Liver (tissue), 9 donors: ENCODE data around the gene CCDC32. TPM values are rescaled to one million over a fixed set of nuclear protein-coding genes. Genes with fewer than 3 reads are reported as not detected.

Source experiments
- DNase-seq: peaks from one replicate; pipeline ENCODE4 v3.0.0-alpha.2; 2017; ENCODE audit warnings: low spot score
- H3K27ac ChIP-seq, 2 donors: one replicate each; pipeline ENCODE4 v1.7.0; 2013; ENCODE audit warnings: inconsistent platforms in 2 of 2, low read length in 2 of 2, control low read depth in 1 of 2, low read depth in 1 of 2, mild to moderate bottlenecking in 1 of 2
- H3K27me3 ChIP-seq, 4 donors: one replicate each; pipeline versions ENCODE4 v1.6.1 to v1.7.0; 2013; ENCODE audit warnings: low read length in 3 of 4, inconsistent platforms in 1 of 4, mild to moderate bottlenecking in 1 of 4, moderate library complexity in 1 of 4; ENCODE audit not compliant: control insufficient read depth in 4 of 4, insufficient read depth in 4 of 4
- H3K36me3 ChIP-seq, 4 donors: one replicate each; pipeline versions ENCODE4 v1.6.1 to v1.7.0; 2013; ENCODE audit warnings: low read length in 3 of 4, mild to moderate bottlenecking in 3 of 4, low read depth in 1 of 4, moderate library complexity in 1 of 4; ENCODE audit not compliant: control insufficient read depth in 4 of 4, insufficient read depth in 3 of 4
- H3K4me1 ChIP-seq, 4 donors: one replicate each; pipeline versions ENCODE4 v1.6.1 to v1.7.0; 2013; ENCODE audit warnings: low read length in 3 of 4, mild to moderate bottlenecking in 3 of 4, moderate library complexity in 1 of 4; ENCODE audit not compliant: control insufficient read depth in 4 of 4, insufficient read depth in 4 of 4
- H3K4me3 ChIP-seq, 3 donors: one replicate each; pipeline versions ENCODE4 v1.6.1 to v1.7.0; 2013; ENCODE audit warnings: low read length in 3 of 3, control low read depth in 1 of 3, low read depth in 1 of 3, mild to moderate bottlenecking in 1 of 3
- H3K9ac ChIP-seq, 2 donors: one replicate each; pipeline ENCODE4 v1.7.0; 2013; ENCODE audit warnings: low read length in 2 of 2, mild to moderate bottlenecking in 2 of 2, moderate library complexity in 2 of 2, control low read depth in 1 of 2, low read depth in 1 of 2
- H3K9me3 ChIP-seq, 4 donors: one replicate each; pipeline versions ENCODE4 v1.6.1 to v1.7.0; 2013; ENCODE audit warnings: low read length in 3 of 4; ENCODE audit not compliant: control insufficient read depth in 4 of 4
- EGR1 ChIP-seq, 2 donors: IDR thresholded peaks; 2 replicates each; pipeline ENCODE4 v1.6.1; 2016 to 2018; ENCODE audit warnings: antibody characterized with exemption in 2 of 2, low read depth in 2 of 2
- FOXA2 ChIP-seq: IDR thresholded peaks from 2 replicates; pipeline ENCODE4 v1.6.1; 2016; ENCODE audit warnings: antibody characterized with exemption
- GABPA ChIP-seq, 2 donors: IDR thresholded peaks in 1 of 2; conservative IDR thresholded peaks in 1 of 2; 2 replicates each; pipeline ENCODE4 v1.6.1; 2016; ENCODE audit warnings: antibody characterized with exemption in 2 of 2, mild to moderate bottlenecking in 1 of 2, moderate library complexity in 1 of 2
- HNF4A ChIP-seq, 2 donors: conservative IDR thresholded peaks; 2 replicates each; pipeline ENCODE4 v1.6.1; 2016; ENCODE audit warnings: antibody characterized with exemption in 2 of 2, mild to moderate bottlenecking in 2 of 2
- HNF4G ChIP-seq: IDR thresholded peaks from 2 replicates; pipeline ENCODE4 v1.6.1; 2016; ENCODE audit warnings: antibody characterized with exemption
- JUND ChIP-seq, 2 donors: IDR thresholded peaks; 2 replicates each; pipeline ENCODE4 v1.6.1; 2016; ENCODE audit warnings: antibody characterized with exemption in 2 of 2
- SP1 ChIP-seq: IDR thresholded peaks from 2 replicates; pipeline ENCODE4 v1.6.1; 2018; ENCODE audit warnings: antibody characterized with exemption, mild to moderate bottlenecking
- TAF1 ChIP-seq: conservative IDR thresholded peaks from 2 replicates; pipeline ENCODE4 v1.6.1; 2016; ENCODE audit warnings: antibody characterized with exemption, mild to moderate bottlenecking
- YY1 ChIP-seq: IDR thresholded peaks from 2 replicates; pipeline ENCODE4 v1.6.1; 2016; ENCODE audit warnings: antibody characterized with exemption, mild to moderate bottlenecking
- WGBS: extraction: QIAGEN DNeasy Blood & Tissue Kit; methylation state at CpG from one replicate; pipeline ENCODE4 v1.1.7; 2013; 5-methylcytosine and 5-hydroxymethylcytosine counted together
- polyA plus RNA-seq, 2 donors: library from polyadenylated mRNA; stranded (reverse) in 1 of 2; unstranded in 1 of 2; fragments of 200-250 nt in 1 of 2; fragments of >200 nt in 1 of 2; fragmentation: Nextera tagmentation in 1 of 2; extraction: Ambion mirVana in 1 of 2; gene quantifications; one replicate each; pipeline versions ENCODE4 v1.2.1 to v1.2.3, GENCODE V29; 2013 to 2015
- total RNA-seq, 2 donors: library from RNA; depleted of rRNA; stranded (reverse); fragments of >200 nt; gene quantifications; one replicate each; pipeline ENCODE4 v1.2.3, GENCODE V29; 2014
- TF ChIP-seq, protein P1 (sequence below): IDR thresholded peaks from 2 replicates; pipeline ENCODE4 v1.6.1; 2016; ENCODE audit warnings: antibody characterized with exemption
- TF ChIP-seq, protein P2 (sequence below): IDR thresholded peaks from 2 replicates; pipeline ENCODE4 v1.6.1; 2016; ENCODE audit warnings: antibody characterized with exemption
- TF ChIP-seq, protein P3 (sequence below): IDR thresholded peaks from 2 replicates; pipeline ENCODE4 v1.6.1; 2016; ENCODE audit warnings: antibody characterized with exemption
- TF ChIP-seq, protein P4 (sequence below): IDR thresholded peaks from 2 replicates; pipeline ENCODE4 v1.6.1; 2016; ENCODE audit warnings: antibody characterized with exemption, mild to moderate bottlenecking
- TF ChIP-seq, protein P5 (sequence below): fragments of 150-350 bp; IDR thresholded peaks from 2 replicates; pipeline ENCODE4 v1.5.1; 2017; ENCODE audit warnings: improper control_type of control experiment, low read depth, low read length; ENCODE audit not compliant: missing input control
- donor health status: healthy.
- donor health status: healthy.
- donor health status: healthy.
- donor health status: healthy.
- donor health status: healthy.

CCDC32 gene
- total and polyA plus RNA-seq, 4 donors = 7.9 to 13.5 (median 8.9) TPM

DNA sequence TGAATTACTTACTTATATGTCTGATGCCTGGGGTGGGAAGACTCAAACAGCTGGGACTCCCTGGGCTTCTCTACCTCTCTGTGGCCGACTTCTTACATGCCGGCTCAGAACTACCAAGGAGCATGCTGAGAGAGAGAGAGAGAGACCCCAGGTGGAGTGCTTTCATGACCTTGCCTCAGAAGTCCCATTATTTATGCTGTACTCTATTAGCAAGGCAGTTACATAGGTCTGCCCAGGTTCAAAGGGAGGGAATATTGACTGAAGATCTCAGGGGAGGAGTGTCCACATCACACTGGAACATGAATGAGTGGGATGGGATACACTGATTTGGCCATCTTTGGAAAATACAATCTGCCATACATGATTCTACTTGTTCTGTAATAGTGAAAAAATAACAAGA, 16.2 kb downstream of the CCDC32 start:
- Histone ChIP-seq H3K9ac (no peak overlapping the region), H3K9me3 (no peaks in the 10 kb centered on the region), H3K4me1 (peaks cover 0 to 13% (median 10%) of the 10 kb centered on the region in 4 donors), H3K27me3 (no peaks in the 10 kb centered on the region), H3K27ac (no peak overlapping the region), H3K36me3 (peaks cover 0 to 16% (median 6%) of the 10 kb centered on the region in 4 donors), H3K4me3 (no peak overlapping the region)
- no peak for DNase-seq
- TF ChIP-seq TAF1 = no peak
- no peak for TF ChIP-seq EGR1 (IDR thresholded peaks at IDR 0.05; ENCODE audit: low read depth in 2 of 2)
- no peak for TF ChIP-seq FOXA2
- no peak for TF ChIP-seq SP1
- TF ChIP-seq HNF4A (conservative IDR thresholded peaks at IDR 0.05) = no peak
- TF ChIP-seq JUND (IDR thresholded peaks at IDR 0.05) = no peak
- TF ChIP-seq, protein P1, sequence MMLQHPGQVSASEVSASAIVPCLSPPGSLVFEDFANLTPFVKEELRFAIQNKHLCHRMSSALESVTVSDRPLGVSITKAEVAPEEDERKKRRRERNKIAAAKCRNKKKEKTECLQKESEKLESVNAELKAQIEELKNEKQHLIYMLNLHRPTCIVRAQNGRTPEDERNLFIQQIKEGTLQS = no peak
- TF ChIP-seq, protein P2, sequence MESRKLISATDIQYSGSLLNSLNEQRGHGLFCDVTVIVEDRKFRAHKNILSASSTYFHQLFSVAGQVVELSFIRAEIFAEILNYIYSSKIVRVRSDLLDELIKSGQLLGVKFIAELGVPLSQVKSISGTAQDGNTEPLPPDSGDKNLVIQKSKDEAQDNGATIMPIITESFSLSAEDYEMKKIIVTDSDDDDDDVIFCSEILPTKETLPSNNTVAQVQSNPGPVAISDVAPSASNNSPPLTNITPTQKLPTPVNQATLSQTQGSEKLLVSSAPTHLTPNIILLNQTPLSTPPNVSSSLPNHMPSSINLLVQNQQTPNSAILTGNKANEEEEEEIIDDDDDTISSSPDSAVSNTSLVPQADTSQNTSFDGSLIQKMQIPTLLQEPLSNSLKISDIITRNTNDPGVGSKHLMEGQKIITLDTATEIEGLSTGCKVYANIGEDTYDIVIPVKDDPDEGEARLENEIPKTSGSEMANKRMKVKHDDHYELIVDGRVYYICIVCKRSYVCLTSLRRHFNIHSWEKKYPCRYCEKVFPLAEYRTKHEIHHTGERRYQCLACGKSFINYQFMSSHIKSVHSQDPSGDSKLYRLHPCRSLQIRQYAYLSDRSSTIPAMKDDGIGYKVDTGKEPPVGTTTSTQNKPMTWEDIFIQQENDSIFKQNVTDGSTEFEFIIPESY = no peak
- 99% methylated on average over 2 of the region's 2 CpGs for WGBS

DNA sequence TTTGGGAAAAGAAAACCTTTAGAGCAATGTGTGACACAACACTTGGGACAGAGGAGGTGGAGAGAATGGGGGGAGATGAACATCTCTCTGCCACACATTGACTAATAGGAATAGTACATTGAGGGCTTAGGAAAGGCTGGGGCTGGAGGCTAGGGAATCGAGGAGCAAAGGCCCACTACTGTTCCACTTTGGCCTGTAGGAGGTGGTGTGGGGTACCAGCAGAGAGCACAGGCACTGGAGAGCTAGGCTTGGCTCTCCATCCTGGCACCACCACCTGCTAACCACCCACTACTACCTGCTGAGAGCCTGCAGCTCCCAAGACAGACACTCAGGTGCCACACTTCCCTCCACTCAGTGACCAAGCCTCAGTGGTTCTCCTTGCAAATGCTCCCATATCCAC, 19.4 kb downstream of the CCDC32 start:
- 81% methylated on average over 1 of the region's 1 CpG for WGBS
- no peak overlapping the region for H3K27ac ChIP-seq
- H3K36me3 ChIP-seq = peaks cover 0 to 7% (median 0%) of the 10 kb centered on the region in 4 donors
- no peak overlapping the region for H3K9ac ChIP-seq
- no peaks in the 10 kb centered on the region for H3K27me3 ChIP-seq
- peaks cover 0 to 10% (median 9%) of the 10 kb centered on the region in 4 donors for H3K4me1 ChIP-seq
- TF ChIP-seq, protein P1 = no peak
- TF ChIP-seq JUND (IDR thresholded peaks at IDR 0.05) = no peak
- TF ChIP-seq FOXA2 = no peak
- TF ChIP-seq SP1 = no peak
- TF ChIP-seq GABPA (IDR thresholded peaks at IDR 0.05 in 1 of 2, conservative IDR thresholded peaks at IDR 0.05 in 1 of 2) = no peak
- TF ChIP-seq, protein P3, sequence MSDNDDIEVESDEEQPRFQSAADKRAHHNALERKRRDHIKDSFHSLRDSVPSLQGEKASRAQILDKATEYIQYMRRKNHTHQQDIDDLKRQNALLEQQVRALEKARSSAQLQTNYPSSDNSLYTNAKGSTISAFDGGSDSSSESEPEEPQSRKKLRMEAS = no peak
- no peak for TF ChIP-seq HNF4G
- no peak for TF ChIP-seq YY1
- TF ChIP-seq, protein P4, sequence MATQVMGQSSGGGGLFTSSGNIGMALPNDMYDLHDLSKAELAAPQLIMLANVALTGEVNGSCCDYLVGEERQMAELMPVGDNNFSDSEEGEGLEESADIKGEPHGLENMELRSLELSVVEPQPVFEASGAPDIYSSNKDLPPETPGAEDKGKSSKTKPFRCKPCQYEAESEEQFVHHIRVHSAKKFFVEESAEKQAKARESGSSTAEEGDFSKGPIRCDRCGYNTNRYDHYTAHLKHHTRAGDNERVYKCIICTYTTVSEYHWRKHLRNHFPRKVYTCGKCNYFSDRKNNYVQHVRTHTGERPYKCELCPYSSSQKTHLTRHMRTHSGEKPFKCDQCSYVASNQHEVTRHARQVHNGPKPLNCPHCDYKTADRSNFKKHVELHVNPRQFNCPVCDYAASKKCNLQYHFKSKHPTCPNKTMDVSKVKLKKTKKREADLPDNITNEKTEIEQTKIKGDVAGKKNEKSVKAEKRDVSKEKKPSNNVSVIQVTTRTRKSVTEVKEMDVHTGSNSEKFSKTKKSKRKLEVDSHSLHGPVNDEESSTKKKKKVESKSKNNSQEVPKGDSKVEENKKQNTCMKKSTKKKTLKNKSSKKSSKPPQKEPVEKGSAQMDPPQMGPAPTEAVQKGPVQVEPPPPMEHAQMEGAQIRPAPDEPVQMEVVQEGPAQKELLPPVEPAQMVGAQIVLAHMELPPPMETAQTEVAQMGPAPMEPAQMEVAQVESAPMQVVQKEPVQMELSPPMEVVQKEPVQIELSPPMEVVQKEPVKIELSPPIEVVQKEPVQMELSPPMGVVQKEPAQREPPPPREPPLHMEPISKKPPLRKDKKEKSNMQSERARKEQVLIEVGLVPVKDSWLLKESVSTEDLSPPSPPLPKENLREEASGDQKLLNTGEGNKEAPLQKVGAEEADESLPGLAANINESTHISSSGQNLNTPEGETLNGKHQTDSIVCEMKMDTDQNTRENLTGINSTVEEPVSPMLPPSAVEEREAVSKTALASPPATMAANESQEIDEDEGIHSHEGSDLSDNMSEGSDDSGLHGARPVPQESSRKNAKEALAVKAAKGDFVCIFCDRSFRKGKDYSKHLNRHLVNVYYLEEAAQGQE = no peak
- TF ChIP-seq, protein P5, sequence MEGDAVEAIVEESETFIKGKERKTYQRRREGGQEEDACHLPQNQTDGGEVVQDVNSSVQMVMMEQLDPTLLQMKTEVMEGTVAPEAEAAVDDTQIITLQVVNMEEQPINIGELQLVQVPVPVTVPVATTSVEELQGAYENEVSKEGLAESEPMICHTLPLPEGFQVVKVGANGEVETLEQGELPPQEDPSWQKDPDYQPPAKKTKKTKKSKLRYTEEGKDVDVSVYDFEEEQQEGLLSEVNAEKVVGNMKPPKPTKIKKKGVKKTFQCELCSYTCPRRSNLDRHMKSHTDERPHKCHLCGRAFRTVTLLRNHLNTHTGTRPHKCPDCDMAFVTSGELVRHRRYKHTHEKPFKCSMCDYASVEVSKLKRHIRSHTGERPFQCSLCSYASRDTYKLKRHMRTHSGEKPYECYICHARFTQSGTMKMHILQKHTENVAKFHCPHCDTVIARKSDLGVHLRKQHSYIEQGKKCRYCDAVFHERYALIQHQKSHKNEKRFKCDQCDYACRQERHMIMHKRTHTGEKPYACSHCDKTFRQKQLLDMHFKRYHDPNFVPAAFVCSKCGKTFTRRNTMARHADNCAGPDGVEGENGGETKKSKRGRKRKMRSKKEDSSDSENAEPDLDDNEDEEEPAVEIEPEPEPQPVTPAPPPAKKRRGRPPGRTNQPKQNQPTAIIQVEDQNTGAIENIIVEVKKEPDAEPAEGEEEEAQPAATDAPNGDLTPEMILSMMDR = no peak
- TF ChIP-seq, protein P2 = no peak
- no peak for TF ChIP-seq EGR1 (IDR thresholded peaks at IDR 0.05; ENCODE audit: low read depth in 2 of 2)
- H3K9me3 ChIP-seq = no peaks in the 10 kb centered on the region
- no peak overlapping the region for H3K4me3 ChIP-seq
- DNase-seq = no peak
